ENCODE data around the gene ADD2. TPM values are rescaled to one million over a fixed set of nuclear protein-coding genes. Genes with fewer than 3 reads are reported as not detected.

ADD2 gene
- not detected for total RNA-seq (2021; fragmentation: NEBNext Ultra II Directional; extraction: Animal tissue kit (Norgen Biotek cat#: 25700))
- long read RNA-seq, result 0 reads

- no peak; the same call in 1 of the 2 replicates for TF ChIP-seq CTCF (IDR thresholded peaks at IDR 0.05)
- DNase-seq, result no peak
- Mint-ChIP-seq H3K4me3 (no peak within 1 kb of the TSS), H3K27me3 (ENCODE audit: insufficient read depth) (peaks cover 61% of the 10 kb centered on the region), H3K27ac (no peak within 1 kb of the TSS), H3K9me3 (no peaks in the 10 kb centered on the region), H3K4me1 (ENCODE audit: low read depth) (0 out of 2 replicates have a peak, but pooled peaks cover 5% of the 10 kb centered on the region), H3K36me3 (ENCODE audit: low read depth) (no peaks in the 10 kb centered on the region)
Measured at GRCh38 chr2:70767699-70768589, at the start of gene ADD2. TSS of gene ADD2 (minus strand) at chr2:70768200. CDS start at chr2:70706408, 61,792 bp downstream.

GRCh38 chr2:70817284-70817954, 49.4 kb upstream of the ADD2 start:
- no peaks in the 10 kb centered on the region for H3K4me1 Mint-ChIP-seq (ENCODE audit: low read depth)
- no peak for DNase-seq
- TF ChIP-seq CTCF (IDR thresholded peaks at IDR 0.05), result no peak
- no peak overlapping the region for H3K27ac Mint-ChIP-seq
- H3K4me3 Mint-ChIP-seq, result no peak overlapping the region
- peaks cover 64% of the 10 kb centered on the region for H3K27me3 Mint-ChIP-seq (ENCODE audit: insufficient read depth)
- no peaks in the 10 kb centered on the region for H3K36me3 Mint-ChIP-seq (ENCODE audit: low read depth)
- H3K9me3 Mint-ChIP-seq, result no peaks in the 10 kb centered on the region

- Mint-ChIP-seq H3K4me1 (ENCODE audit: low read depth) (no peaks in the 10 kb centered on the region), H3K36me3 (ENCODE audit: low read depth) (no peaks in the 10 kb centered on the region), H3K4me3 (no peak overlapping the region), H3K9me3 (no peaks in the 10 kb centered on the region), H3K27ac (no peak overlapping the region), H3K27me3 (ENCODE audit: insufficient read depth) (peaks cover 66% of the 10 kb centered on the region)
- no peak for DNase-seq
- TF ChIP-seq CTCF (IDR thresholded peaks at IDR 0.05), result no peak
Measured at GRCh38 chr2:70816726-70817125, 48.7 kb upstream of the ADD2 start.

- H3K27ac Mint-ChIP-seq, result no peak overlapping the region
- no peak overlapping the region for H3K4me3 Mint-ChIP-seq
- no peak for TF ChIP-seq CTCF (IDR thresholded peaks at IDR 0.05)
- H3K9me3 Mint-ChIP-seq, result no peaks in the 10 kb centered on the region
- no peaks in the 10 kb centered on the region for H3K36me3 Mint-ChIP-seq (ENCODE audit: low read depth)
- peaks cover 22% of the 10 kb centered on the region for H3K27me3 Mint-ChIP-seq (ENCODE audit: insufficient read depth)
- DNase-seq, result no peak
- no peaks in the 10 kb centered on the region for H3K4me1 Mint-ChIP-seq (ENCODE audit: low read depth)
Measured at GRCh38 chr2:70808983-70809958, 41.3 kb upstream of the ADD2 start.

GRCh38 chr2:70807828-70808118, 39.8 kb upstream of the ADD2 start:
- H3K27ac Mint-ChIP-seq, result no peak overlapping the region
- no peaks in the 10 kb centered on the region for H3K9me3 Mint-ChIP-seq
- TF ChIP-seq CTCF (IDR thresholded peaks at IDR 0.05), result no peak
- no peak for DNase-seq
- no peaks in the 10 kb centered on the region for H3K4me1 Mint-ChIP-seq (ENCODE audit: low read depth)
- H3K36me3 Mint-ChIP-seq (ENCODE audit: low read depth), result no peaks in the 10 kb centered on the region
- H3K27me3 Mint-ChIP-seq (ENCODE audit: insufficient read depth), result peaks cover 13% of the 10 kb centered on the region
- no peak overlapping the region for H3K4me3 Mint-ChIP-seq
